ENCODE measurements around the gene KCNMA1. TPM values are rescaled to one million over a fixed set of nuclear protein-coding genes. Genes with fewer than 3 reads are reported as not detected.
"Not testable (repeated sequence)": the region's sequence is repeated elsewhere in the genome, so short reads cannot be mapped to it uniquely, and the experiment has no call there.

The KCNMA1 gene
- total RNA-seq, 1 donor from 2014 or later: 41.3 TPM

DNA sequence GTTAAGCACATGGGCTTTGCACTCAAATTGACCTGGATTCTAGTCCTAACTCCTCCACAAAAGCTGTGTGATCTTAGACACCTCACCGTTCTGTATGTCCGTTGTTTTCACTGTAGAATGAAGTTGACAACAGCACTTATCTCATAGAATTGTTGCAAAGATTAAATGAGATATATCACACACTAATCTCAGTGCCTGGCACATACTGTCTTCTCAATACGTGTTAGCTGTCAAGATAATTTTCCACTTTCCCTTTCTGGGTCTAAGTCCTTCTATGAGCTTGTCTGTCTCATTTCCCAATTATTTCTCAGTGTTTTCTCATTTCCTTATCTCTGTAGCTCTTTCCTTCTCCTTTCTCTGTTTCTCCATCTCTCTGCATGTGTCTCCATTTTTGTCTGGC lies 296.6 kb downstream of the KCNMA1 start:
- H3K4me3 ChIP-seq: no peak overlapping the region
- DNase-seq (no peak), ATAC-seq (no peak)
- H3K9me3 ChIP-seq: no peaks in the 10 kb centered on the region
- H3K27me3 ChIP-seq (ENCODE audit: low read depth): no peaks in the 10 kb centered on the region
- no peaks in the 10 kb centered on the region for H3K4me1 ChIP-seq
- no peak overlapping the region for H3K27ac ChIP-seq
- intact Hi-C loops (cut with DNase I): no loop called here
- H3K36me3 ChIP-seq: no peaks in the 10 kb centered on the region
- TF ChIP-seq, protein P1, sequence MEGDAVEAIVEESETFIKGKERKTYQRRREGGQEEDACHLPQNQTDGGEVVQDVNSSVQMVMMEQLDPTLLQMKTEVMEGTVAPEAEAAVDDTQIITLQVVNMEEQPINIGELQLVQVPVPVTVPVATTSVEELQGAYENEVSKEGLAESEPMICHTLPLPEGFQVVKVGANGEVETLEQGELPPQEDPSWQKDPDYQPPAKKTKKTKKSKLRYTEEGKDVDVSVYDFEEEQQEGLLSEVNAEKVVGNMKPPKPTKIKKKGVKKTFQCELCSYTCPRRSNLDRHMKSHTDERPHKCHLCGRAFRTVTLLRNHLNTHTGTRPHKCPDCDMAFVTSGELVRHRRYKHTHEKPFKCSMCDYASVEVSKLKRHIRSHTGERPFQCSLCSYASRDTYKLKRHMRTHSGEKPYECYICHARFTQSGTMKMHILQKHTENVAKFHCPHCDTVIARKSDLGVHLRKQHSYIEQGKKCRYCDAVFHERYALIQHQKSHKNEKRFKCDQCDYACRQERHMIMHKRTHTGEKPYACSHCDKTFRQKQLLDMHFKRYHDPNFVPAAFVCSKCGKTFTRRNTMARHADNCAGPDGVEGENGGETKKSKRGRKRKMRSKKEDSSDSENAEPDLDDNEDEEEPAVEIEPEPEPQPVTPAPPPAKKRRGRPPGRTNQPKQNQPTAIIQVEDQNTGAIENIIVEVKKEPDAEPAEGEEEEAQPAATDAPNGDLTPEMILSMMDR (IDR thresholded peaks at IDR 0.05): no peak

DNA sequence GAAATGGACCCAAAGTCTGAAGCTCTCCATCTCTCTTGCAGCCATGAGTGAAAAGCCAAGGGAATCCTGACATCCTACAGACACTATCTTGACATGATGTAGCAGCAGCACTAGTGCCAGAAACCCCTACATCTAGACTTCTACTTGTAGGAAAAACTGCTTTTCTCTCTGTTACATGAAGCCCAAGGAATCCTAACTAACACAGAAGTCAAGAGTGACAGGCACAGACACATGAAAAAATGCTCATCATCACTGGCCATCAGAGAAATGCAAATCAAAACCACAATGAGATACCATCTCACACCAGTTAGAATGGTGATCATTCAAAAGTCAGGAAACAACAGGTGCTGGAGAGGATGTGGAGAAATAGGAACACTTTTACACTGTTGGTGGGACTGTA lies 297.7 kb downstream of the KCNMA1 start:
- H3K36me3 ChIP-seq; ATAC-seq; H3K4me3 ChIP-seq; H3K9me3 ChIP-seq; H3K4me1 ChIP-seq; H3K27ac ChIP-seq; DNase-seq; intact Hi-C loops (cut with DNase I); H3K27me3 ChIP-seq (ENCODE audit: low read depth): not testable (repeated sequence)

- Histone ChIP-seq H3K27me3 (ENCODE audit: low read depth) (no peaks in the 10 kb centered on the region), H3K9me3 (no peaks in the 10 kb centered on the region), H3K36me3 (no peaks in the 10 kb centered on the region), H3K27ac (no peak overlapping the region), H3K4me1 (no peaks in the 10 kb centered on the region), H3K4me3 (no peak overlapping the region)
- ATAC-seq (no peak), DNase-seq (no peak)
- intact Hi-C loops (cut with DNase I): no loop called here
- TF ChIP-seq, protein P1 (IDR thresholded peaks at IDR 0.05): no peak
Observed at GRCh38 chr10:77339166-77339565, 298.4 kb downstream of the KCNMA1 start.

GRCh38 chr10:77338143-77338542 lies 299.5 kb downstream of the KCNMA1 start:
- ATAC-seq (no peak), DNase-seq (no peak)
- H3K27ac ChIP-seq: no peak overlapping the region
- TF ChIP-seq, protein P1 (IDR thresholded peaks at IDR 0.05): no peak
- H3K36me3 ChIP-seq: no peaks in the 10 kb centered on the region
- H3K4me1 ChIP-seq: no peaks in the 10 kb centered on the region
- no peaks in the 10 kb centered on the region for H3K27me3 ChIP-seq (ENCODE audit: low read depth)
- no peak overlapping the region for H3K4me3 ChIP-seq
- H3K9me3 ChIP-seq: no peaks in the 10 kb centered on the region
- intact Hi-C loops (cut with DNase I): no loop called here

DNA sequence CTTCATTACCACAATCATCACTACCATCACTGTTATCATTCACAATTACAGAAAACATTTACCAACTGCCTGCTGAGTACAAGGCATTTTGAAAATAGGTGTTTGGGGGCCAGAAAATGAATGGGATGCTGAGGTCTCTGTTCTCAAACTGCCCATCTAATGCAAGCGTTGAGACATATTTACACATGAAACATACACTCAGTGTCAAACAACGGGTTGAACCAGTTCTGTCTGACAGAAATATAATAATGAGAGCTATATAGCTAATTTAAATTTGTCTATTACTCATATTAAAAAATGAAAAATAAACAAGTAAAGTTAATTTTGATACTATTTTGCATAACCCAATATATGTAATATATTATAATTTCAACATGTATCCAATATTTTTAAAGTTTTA lies 303.1 kb downstream of the KCNMA1 start:
- H3K4me1 ChIP-seq: no peaks in the 10 kb centered on the region
- no peaks in the 10 kb centered on the region for H3K36me3 ChIP-seq
- DNase-seq (no peak), ATAC-seq (no peak)
- H3K27ac ChIP-seq: no peak overlapping the region
- intact Hi-C loops (cut with DNase I): no loop called here
- no peak overlapping the region for H3K4me3 ChIP-seq
- H3K9me3 ChIP-seq: no peaks in the 10 kb centered on the region
- no peaks in the 10 kb centered on the region for H3K27me3 ChIP-seq (ENCODE audit: low read depth)
- TF ChIP-seq, protein P1 (IDR thresholded peaks at IDR 0.05): no peak

GRCh38 chr10:77333610-77334340 lies 303.8 kb downstream of the KCNMA1 start:
- H3K27ac ChIP-seq: no peak overlapping the region
- H3K27me3 ChIP-seq (ENCODE audit: low read depth): no peaks in the 10 kb centered on the region
- DNase-seq (no peak), ATAC-seq (no peak)
- H3K4me1 ChIP-seq: no peaks in the 10 kb centered on the region
- no peaks in the 10 kb centered on the region for H3K36me3 ChIP-seq
- TF ChIP-seq, protein P1 (IDR thresholded peaks at IDR 0.05): no peak
- intact Hi-C loops (cut with DNase I): no loop called here
- H3K4me3 ChIP-seq: no peak overlapping the region
- no peaks in the 10 kb centered on the region for H3K9me3 ChIP-seq
